Measurements from ENCODE around the gene MRPS27. TPM values are rescaled to one million over a fixed set of nuclear protein-coding genes. Genes with fewer than 3 reads are reported as not detected.

Gene MRPS27
- total and polyA plus RNA-seq, 2 experiments from 2014 or later, result 36.4 to 58.5 TPM

GRCh38 chr5:72346398-72346797 is 26.4 kb upstream of the MRPS27 start:
- Histone ChIP-seq H3K9me2 (ENCODE audit: insufficient read depth) (no peaks in the 10 kb centered on the region), H3F3A (ENCODE audit: insufficient read depth) (peaks cover 27% of the 10 kb centered on the region), H3K79me2 (ENCODE audit: insufficient read depth) (no peaks in the 10 kb centered on the region), H3K4me1 (ENCODE audit: insufficient read depth) (peaks cover 17% of the 10 kb centered on the region), H4K20me1 (ENCODE audit: insufficient read depth) (no peaks in the 10 kb centered on the region), H3K4me2 (ENCODE audit: unreplicated experiment) (no peak overlapping the region), H3K27me3 (replicated peaks; ENCODE audit: insufficient read depth) (no peaks in the 10 kb centered on the region), H3K9me3 (ENCODE audit: low read depth) (no peaks in the 10 kb centered on the region), H2AFZ (no peak overlapping the region), H3K4me3 (no peak overlapping the region), H3K27ac (peak overlapping the region; percentile 86; the same call in 1 of the 2 replicates), H3K36me3 (ENCODE audit: low read depth) (peaks cover 14% of the 10 kb centered on the region; the same call in 1 of the 2 replicates), H3K9ac (no peak overlapping the region)
- TF ChIP-seq EZH2 (IDR thresholded peaks at IDR 0.05; ENCODE audit: insufficient read depth, poor library complexity, severe bottlenecking) (no peak), EZH2phosphoT487 (IDR thresholded peaks at IDR 0.05; ENCODE audit: insufficient read depth, low read depth) (no peak)
- 100% methylated on average over 2 of the region's 2 CpGs for WGBS, 2 experiments (ENCODE audit: low coverage in 1 of 2, low lambda C conversion rate in 2 of 2, missing lambda C conversion rate in 2 of 2)
- in situ Hi-C loops (cut with MboI), result no loop called here
- no peak for DNase-seq

GRCh38 chr5:72338689-72339209 is 18.7 kb upstream of the MRPS27 start:
- WGBS, 2 experiments (ENCODE audit: low coverage in 1 of 2, low lambda C conversion rate in 2 of 2, missing lambda C conversion rate in 2 of 2), result 93 to 94% methylated on average over 4 of the region's 4 CpGs
- no peaks in the 10 kb centered on the region for H3F3A ChIP-seq (ENCODE audit: insufficient read depth)
- DNase-seq, result no peak
- no peaks in the 10 kb centered on the region for H4K20me1 ChIP-seq (ENCODE audit: insufficient read depth)
- no peaks in the 10 kb centered on the region for H3K9me2 ChIP-seq (ENCODE audit: insufficient read depth)
- H3K4me1 ChIP-seq (ENCODE audit: insufficient read depth), result no peaks in the 10 kb centered on the region
- H3K9me3 ChIP-seq (ENCODE audit: low read depth), result no peaks in the 10 kb centered on the region
- TF ChIP-seq EZH2phosphoT487 (IDR thresholded peaks at IDR 0.05; ENCODE audit: insufficient read depth, low read depth) (no peak), EZH2 (IDR thresholded peaks at IDR 0.05; ENCODE audit: insufficient read depth, poor library complexity, severe bottlenecking) (no peak)
- no peaks in the 10 kb centered on the region for H3K27me3 ChIP-seq (replicated peaks; ENCODE audit: insufficient read depth)
- no peak overlapping the region for H3K27ac ChIP-seq
- H3K4me2 ChIP-seq (ENCODE audit: unreplicated experiment), result no peak overlapping the region
- H2AFZ ChIP-seq, result no peak overlapping the region
- H3K36me3 ChIP-seq (ENCODE audit: low read depth), result peaks cover 39% of the 10 kb centered on the region
- H3K9ac ChIP-seq, result no peak overlapping the region
- no peak overlapping the region for H3K4me3 ChIP-seq
- in situ Hi-C loops (cut with MboI), result no loop called here
- H3K79me2 ChIP-seq (ENCODE audit: insufficient read depth), result no peaks in the 10 kb centered on the region

GRCh38 chr5:72337159-72337558 is 17.1 kb upstream of the MRPS27 start:
- H3K4me3 ChIP-seq, result no peak overlapping the region
- TF ChIP-seq EZH2 (IDR thresholded peaks at IDR 0.05; ENCODE audit: insufficient read depth, poor library complexity, severe bottlenecking) (no peak), EZH2phosphoT487 (IDR thresholded peaks at IDR 0.05; ENCODE audit: insufficient read depth, low read depth) (no peak)
- H3K9me3 ChIP-seq (ENCODE audit: low read depth), result no peaks in the 10 kb centered on the region
- no peaks in the 10 kb centered on the region for H3F3A ChIP-seq (ENCODE audit: insufficient read depth)
- no peak overlapping the region for H3K4me2 ChIP-seq (ENCODE audit: unreplicated experiment)
- in situ Hi-C loops (cut with MboI), result no loop called here
- H3K27me3 ChIP-seq (replicated peaks; ENCODE audit: insufficient read depth), result no peaks in the 10 kb centered on the region
- no peaks in the 10 kb centered on the region for H3K79me2 ChIP-seq (ENCODE audit: insufficient read depth)
- H3K4me1 ChIP-seq (ENCODE audit: insufficient read depth), result no peaks in the 10 kb centered on the region
- no peak overlapping the region for H3K27ac ChIP-seq
- no peak for DNase-seq
- H3K9ac ChIP-seq, result no peak overlapping the region
- 95 to 100% methylated on average over 1 of the region's 1 CpG for WGBS, 2 experiments (ENCODE audit: low coverage in 1 of 2, low lambda C conversion rate in 2 of 2, missing lambda C conversion rate in 2 of 2)
- H3K36me3 ChIP-seq (ENCODE audit: low read depth), result peaks cover 31% of the 10 kb centered on the region
- no peaks in the 10 kb centered on the region for H3K9me2 ChIP-seq (ENCODE audit: insufficient read depth)
- no peak overlapping the region for H2AFZ ChIP-seq
- H4K20me1 ChIP-seq (ENCODE audit: insufficient read depth), result no peaks in the 10 kb centered on the region

GRCh38 chr5:72330712-72331111 is 10.7 kb upstream of the MRPS27 start:
- H3K27ac ChIP-seq, result no peak overlapping the region
- H3K4me1 ChIP-seq (ENCODE audit: insufficient read depth), result peaks cover 22% of the 10 kb centered on the region
- H3K9ac ChIP-seq, result no peak overlapping the region
- peaks cover 40% of the 10 kb centered on the region for H3K36me3 ChIP-seq (ENCODE audit: low read depth)
- no peaks in the 10 kb centered on the region for H3K9me3 ChIP-seq (ENCODE audit: low read depth)
- WGBS, 2 experiments (ENCODE audit: low coverage in 1 of 2, low lambda C conversion rate in 2 of 2, missing lambda C conversion rate in 2 of 2), result 78 to 90% methylated on average over 1 of the region's 1 CpG
- DNase-seq, result no peak
- H3K9me2 ChIP-seq (ENCODE audit: insufficient read depth), result no peaks in the 10 kb centered on the region
- no peak overlapping the region for H3K4me3 ChIP-seq
- in situ Hi-C loops (cut with MboI), result no loop called here
- peaks cover 16% of the 10 kb centered on the region for H3F3A ChIP-seq (ENCODE audit: insufficient read depth)
- no peak overlapping the region for H2AFZ ChIP-seq
- H4K20me1 ChIP-seq (ENCODE audit: insufficient read depth), result no peaks in the 10 kb centered on the region
- no peaks in the 10 kb centered on the region for H3K79me2 ChIP-seq (ENCODE audit: insufficient read depth)
- TF ChIP-seq EZH2 (IDR thresholded peaks at IDR 0.05; ENCODE audit: insufficient read depth, poor library complexity, severe bottlenecking) (no peak), EZH2phosphoT487 (IDR thresholded peaks at IDR 0.05; ENCODE audit: insufficient read depth, low read depth) (no peak)
- no peaks in the 10 kb centered on the region for H3K27me3 ChIP-seq (replicated peaks; ENCODE audit: insufficient read depth)
- no peak overlapping the region for H3K4me2 ChIP-seq (ENCODE audit: unreplicated experiment)

GRCh38 chr5:72328172-72328571 is 8.1 kb upstream of the MRPS27 start:
- Histone ChIP-seq H3K4me1 (ENCODE audit: insufficient read depth) (peaks cover 34% of the 10 kb centered on the region), H3K9me3 (ENCODE audit: low read depth) (no peaks in the 10 kb centered on the region), H2AFZ (no peak overlapping the region), H3K27me3 (replicated peaks; ENCODE audit: insufficient read depth) (no peaks in the 10 kb centered on the region), H3K36me3 (ENCODE audit: low read depth) (peaks cover 36% of the 10 kb centered on the region), H3K4me2 (ENCODE audit: unreplicated experiment) (no peak overlapping the region), H3K9ac (no peak overlapping the region), H3K27ac (no peak overlapping the region), H3K9me2 (ENCODE audit: insufficient read depth) (no peaks in the 10 kb centered on the region), H3K79me2 (ENCODE audit: insufficient read depth) (no peaks in the 10 kb centered on the region), H3K4me3 (no peak overlapping the region), H4K20me1 (ENCODE audit: insufficient read depth) (no peaks in the 10 kb centered on the region), H3F3A (ENCODE audit: insufficient read depth) (peaks cover 25% of the 10 kb centered on the region)
- peak; percentile 68 for DNase-seq
- no peak for TF ChIP-seq EZH2phosphoT487 (IDR thresholded peaks at IDR 0.05; ENCODE audit: insufficient read depth, low read depth)
- no peak for TF ChIP-seq EZH2 (IDR thresholded peaks at IDR 0.05; ENCODE audit: insufficient read depth, poor library complexity, severe bottlenecking)
- in situ Hi-C loops (cut with MboI), result no loop called here

All from GM23248 (cell line).